CD14-positive monocyte (primary cell): ENCODE measurements around the gene KMT2D. TPM values are rescaled to one million over a fixed set of nuclear protein-coding genes. Genes with fewer than 3 reads are reported as not detected.

Source experiments
- DNase-seq, 3 donors: peaks; one replicate each; pipeline ENCODE4 v3.0.0-alpha.2; 2011 to 2022
- H2AFZ ChIP-seq: 2 replicates; pipeline ENCODE4 v1.6.0; 2012; ENCODE audit warnings: mild to moderate bottlenecking, low read depth, low read length, inconsistent platforms; ENCODE audit not compliant: insufficient read depth, poor library complexity, severe bottlenecking
- H3K27ac ChIP-seq, 2 donors: 1 replicate in 1 of 2; 2 replicates in 1 of 2; pipeline ENCODE4 v1.5.1; 2012 to 2013; ENCODE audit warnings: low read length in 2 of 2, control low read depth in 1 of 2, inconsistent platforms in 1 of 2, low read depth in 1 of 2, mild to moderate bottlenecking in 1 of 2
- H3K27me3 ChIP-seq, 2 donors: one replicate each; pipeline versions ENCODE4 v1.6.0 to v1.6.1; 2011 to 2013; ENCODE audit warnings: low read length in 2 of 2; ENCODE audit not compliant: control insufficient read depth in 2 of 2, insufficient read depth in 2 of 2
- H3K36me3 ChIP-seq, 2 donors: replicated peaks in 1 of 2; 1 replicate in 1 of 2; 2 replicates in 1 of 2; pipeline versions ENCODE4 v1.5.1 to v1.6.1; 2012 to 2013; ENCODE audit warnings: low read length in 2 of 2, control low read depth in 1 of 2, inconsistent platforms in 1 of 2, mild to moderate bottlenecking in 1 of 2; ENCODE audit not compliant: insufficient read depth in 2 of 2, control insufficient read depth in 1 of 2
- H3K4me1 ChIP-seq, 2 donors: 1 replicate in 1 of 2; 2 replicates in 1 of 2; pipeline versions ENCODE4 v1.5.1 to v1.6.1; 2012 to 2013; ENCODE audit warnings: low read length in 2 of 2, control low read depth in 1 of 2, inconsistent platforms in 1 of 2, mild to moderate bottlenecking in 1 of 2, moderate library complexity in 1 of 2; ENCODE audit not compliant: insufficient read depth in 2 of 2, control insufficient read depth in 1 of 2
- H3K4me2 ChIP-seq: replicated peaks from 2 replicates; pipeline ENCODE3; 2012; ENCODE audit warnings: low read length, moderate library complexity, mild to moderate bottlenecking; ENCODE audit not compliant: poor library complexity, severe bottlenecking; ENCODE audit errors: extremely low read depth
- H3K4me3 ChIP-seq, 3 experiments: fragments of 200-600 bp in 1 of 3; sonication (generic) in 1 of 3; replicated peaks in 1 of 3; 1 replicate in 2 of 3; 2 replicates in 1 of 3; pipeline ENCODE4 v1.5.1; 2011 to 2013; ENCODE audit warnings: low read length in 3 of 3, mild to moderate bottlenecking in 3 of 3, control low read depth in 2 of 3, low read depth in 2 of 3, inconsistent platforms in 1 of 3, moderate library complexity in 1 of 3
- H3K79me2 ChIP-seq: 2 replicates; pipeline ENCODE4 v1.6.0; 2012; ENCODE audit warnings: mild to moderate bottlenecking, control low read depth, inconsistent platforms, low read length, moderate library complexity; ENCODE audit not compliant: insufficient read depth
- H3K9ac ChIP-seq: 2 replicates; pipeline ENCODE4 v1.6.0; 2017; ENCODE audit warnings: low read length, mild to moderate bottlenecking; ENCODE audit not compliant: insufficient read depth, poor library complexity, severe bottlenecking
- H3K9me3 ChIP-seq, 2 donors: replicated peaks in 1 of 2; 1 replicate in 1 of 2; 2 replicates in 1 of 2; pipeline versions ENCODE4 v1.5.1 to v1.6.1; 2012 to 2013; ENCODE audit warnings: low read length in 2 of 2, control low read depth in 1 of 2; ENCODE audit not compliant: control insufficient read depth in 1 of 2, insufficient read depth in 1 of 2
- H4K20me1 ChIP-seq: 2 replicates; pipeline ENCODE4 v1.6.0; 2012; ENCODE audit warnings: mild to moderate bottlenecking, low read length, control low read depth, moderate library complexity; ENCODE audit not compliant: insufficient read depth
- H3K27ac Mint-ChIP-seq, 7 donors: one replicate each; pipeline ENCODE4 v1.8.0; 2020; ENCODE audit warnings: mild to moderate bottlenecking in 7 of 7, mixed read lengths in 7 of 7, moderate library complexity in 6 of 7, inconsistent platforms in 2 of 7
- H3K27me3 Mint-ChIP-seq, 3 donors: one replicate each; pipeline ENCODE4 v1.8.0; 2021 to 2022; ENCODE audit warnings: low read depth in 3 of 3, mild to moderate bottlenecking in 3 of 3, mixed read lengths in 3 of 3, moderate library complexity in 3 of 3, inconsistent platforms in 1 of 3
- H3K36me3 Mint-ChIP-seq, 2 donors: one replicate each; pipeline ENCODE4 v1.8.0; 2020; ENCODE audit warnings: mixed read lengths in 2 of 2, inconsistent platforms in 1 of 2, mild to moderate bottlenecking in 1 of 2
- H3K4me1 Mint-ChIP-seq: one replicate; pipeline ENCODE4 v1.8.0; 2020; ENCODE audit warnings: mild to moderate bottlenecking, mixed read lengths
- H3K4me3 Mint-ChIP-seq, 2 donors: one replicate each; pipeline ENCODE4 v1.8.0; 2020; ENCODE audit warnings: mild to moderate bottlenecking in 2 of 2, mixed read lengths in 2 of 2, moderate library complexity in 1 of 2
- H3K9me3 Mint-ChIP-seq, 7 donors: one replicate each; pipeline ENCODE4 v1.8.0; 2020 to 2022; ENCODE audit warnings: mixed read lengths in 7 of 7, mild to moderate bottlenecking in 6 of 7, moderate library complexity in 6 of 7, inconsistent platforms in 2 of 7
- WGBS: methylation state at CpG from one replicate; pipeline ENCODE4 v1.1.5; 2013; ENCODE audit warnings: missing lambda C conversion rate; ENCODE audit not compliant: insufficient coverage; 5-methylcytosine and 5-hydroxymethylcytosine counted together
- intact Hi-C, 2 donors: fragments of 100-400 bp; cut with micrococcal nuclease; formaldehyde crosslinking; loops; one replicate each; pipeline versions ENCODE4 v1.15.0 to v1.15.1; 2023
- polyA plus RNA-seq, 3 donors: library from polyadenylated mRNA; depleted of rRNA in 1 of 3; unstranded in 2 of 3; stranded (reverse) in 1 of 3; fragments of 300-500 nt in 2 of 3; fragments of >200 nt in 1 of 3; fragmentation: Illumina TruSeq in 2 of 3; gene quantifications; 1 replicate in 2 of 3; 2 replicates in 1 of 3; pipeline ENCODE4 v1.2.3, GENCODE V29; 2012 to 2021
- TF ChIP-seq, protein P1 (sequence below): fragments of 200-600 bp; IDR thresholded peaks from one replicate; pipeline ENCODE4 v1.8.0; 2022; ENCODE audit warnings: antibody characterized with exemption, mild to moderate bottlenecking

KMT2D gene
- polyA plus RNA-seq, 3 donors, result 1.2 to 66.9 (median 2.7) TPM

DNA sequence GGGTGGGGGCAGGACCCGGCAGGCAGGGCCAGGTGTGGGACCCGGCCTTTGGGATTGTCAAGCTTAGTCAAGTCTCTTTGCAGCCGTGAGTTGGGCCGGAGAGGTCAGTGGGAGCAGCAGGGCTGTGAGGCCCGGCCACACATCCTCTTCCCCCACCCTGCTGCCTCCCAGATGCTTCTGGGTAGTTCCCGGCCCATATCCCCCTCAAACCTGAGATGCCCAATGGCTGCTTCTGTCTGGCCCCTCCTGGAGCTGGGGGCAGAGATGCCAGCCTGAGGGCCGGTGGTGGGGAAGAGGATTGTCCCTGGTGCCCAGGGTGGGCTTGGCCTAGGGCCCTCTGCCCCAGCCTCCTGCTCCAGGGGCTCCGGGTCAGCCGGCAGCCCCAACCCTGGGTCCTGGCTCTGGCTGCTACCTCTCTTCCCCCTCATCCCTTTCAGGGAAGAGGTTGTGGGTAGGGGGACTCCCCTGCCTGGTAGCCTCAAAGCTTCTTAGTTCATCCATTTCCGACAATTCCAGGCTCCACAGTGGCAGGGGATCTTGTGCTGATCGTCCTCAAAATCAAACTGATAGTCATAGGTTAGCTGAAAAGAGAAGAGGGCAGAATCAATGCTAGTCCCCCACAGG lies 39.2 kb downstream of the KMT2D start:
- H2AFZ ChIP-seq, result no peak overlapping the region
- peaks cover 25 to 28% of the 10 kb centered on the region in 2 donors for H3K4me1 ChIP-seq
- peaks cover 54 to 61% of the 10 kb centered on the region in 2 donors for H3K36me3 Mint-ChIP-seq
- H3K4me1 Mint-ChIP-seq, result peaks cover 27% of the 10 kb centered on the region
- peaks cover 30% of the 10 kb centered on the region for H3K79me2 ChIP-seq
- H3K9me3 ChIP-seq, result no peaks in the 10 kb centered on the region
- peak overlapping the region in 5 of 7 donors; percentile 25 to 91 (median 78) for H3K27ac Mint-ChIP-seq
- intact Hi-C loops, result no loop called here
- H3K4me3 ChIP-seq, result no peak overlapping the region
- no peak for DNase-seq
- peaks cover 27% of the 10 kb centered on the region for H4K20me1 ChIP-seq
- H3K4me2 ChIP-seq, result no peak overlapping the region
- H3K9me3 Mint-ChIP-seq, result peaks cover 0 to 2% (median 0%) of the 10 kb centered on the region in 7 donors
- H3K27me3 Mint-ChIP-seq, result peaks cover 0 to 1% (median 0%) of the 10 kb centered on the region in 3 donors
- WGBS, result 100% methylated on average over 2 of the region's 11 CpGs
- peak overlapping the region in 1 of 2 donors; percentile 100 for H3K27ac ChIP-seq
- no peak overlapping the region for H3K4me3 Mint-ChIP-seq
- peaks cover 56 to 59% of the 10 kb centered on the region in 2 donors for H3K36me3 ChIP-seq
- no peaks in the 10 kb centered on the region for H3K27me3 ChIP-seq
- TF ChIP-seq, protein P1, sequence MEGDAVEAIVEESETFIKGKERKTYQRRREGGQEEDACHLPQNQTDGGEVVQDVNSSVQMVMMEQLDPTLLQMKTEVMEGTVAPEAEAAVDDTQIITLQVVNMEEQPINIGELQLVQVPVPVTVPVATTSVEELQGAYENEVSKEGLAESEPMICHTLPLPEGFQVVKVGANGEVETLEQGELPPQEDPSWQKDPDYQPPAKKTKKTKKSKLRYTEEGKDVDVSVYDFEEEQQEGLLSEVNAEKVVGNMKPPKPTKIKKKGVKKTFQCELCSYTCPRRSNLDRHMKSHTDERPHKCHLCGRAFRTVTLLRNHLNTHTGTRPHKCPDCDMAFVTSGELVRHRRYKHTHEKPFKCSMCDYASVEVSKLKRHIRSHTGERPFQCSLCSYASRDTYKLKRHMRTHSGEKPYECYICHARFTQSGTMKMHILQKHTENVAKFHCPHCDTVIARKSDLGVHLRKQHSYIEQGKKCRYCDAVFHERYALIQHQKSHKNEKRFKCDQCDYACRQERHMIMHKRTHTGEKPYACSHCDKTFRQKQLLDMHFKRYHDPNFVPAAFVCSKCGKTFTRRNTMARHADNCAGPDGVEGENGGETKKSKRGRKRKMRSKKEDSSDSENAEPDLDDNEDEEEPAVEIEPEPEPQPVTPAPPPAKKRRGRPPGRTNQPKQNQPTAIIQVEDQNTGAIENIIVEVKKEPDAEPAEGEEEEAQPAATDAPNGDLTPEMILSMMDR, result no peak
- no peak overlapping the region for H3K9ac ChIP-seq

DNA sequence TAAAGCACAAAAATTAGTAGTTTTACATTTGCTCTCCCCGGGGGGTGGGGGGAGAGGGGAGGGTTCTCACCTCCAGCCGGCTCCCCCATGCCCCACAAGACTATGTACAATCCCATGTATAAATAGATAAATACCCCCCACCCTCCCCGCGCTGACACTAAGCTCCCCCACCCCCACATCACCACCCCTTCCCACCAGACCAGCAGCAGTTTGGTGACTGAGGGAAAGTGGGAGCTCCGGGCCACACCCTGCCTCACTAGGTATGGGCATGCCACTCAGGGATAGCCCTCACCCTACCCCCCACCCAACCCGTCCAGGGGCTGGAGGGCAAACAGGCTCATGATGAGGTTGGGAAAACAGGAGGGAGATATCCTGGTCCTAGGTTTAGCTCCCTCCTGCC lies 40.2 kb downstream of the KMT2D start:
- Histone ChIP-seq H3K79me2 (peaks cover 36% of the 10 kb centered on the region), H3K4me1 (peaks cover 25 to 28% of the 10 kb centered on the region in 2 donors), H3K27ac (peak overlapping the region; percentile 19 to 100), H3K9me3 (no peaks in the 10 kb centered on the region), H2AFZ (no peak overlapping the region), H3K27me3 (no peaks in the 10 kb centered on the region), H3K4me2 (no peak overlapping the region), H3K9ac (no peak overlapping the region), H4K20me1 (peaks cover 18% of the 10 kb centered on the region), H3K4me3 (no peak overlapping the region), H3K36me3 (peaks cover 46 to 49% of the 10 kb centered on the region in 2 donors)
- peak overlapping the region in 6 of 7 donors; percentile 23 to 82 (median 69) for H3K27ac Mint-ChIP-seq
- no peak overlapping the region for H3K4me3 Mint-ChIP-seq
- H3K36me3 Mint-ChIP-seq, result peaks cover 51 to 61% of the 10 kb centered on the region in 2 donors
- H3K27me3 Mint-ChIP-seq, result peaks cover 0 to 1% (median 0%) of the 10 kb centered on the region in 3 donors
- TF ChIP-seq, protein P1, result no peak
- intact Hi-C loops, result no loop called here
- DNase-seq, result no peak
- H3K4me1 Mint-ChIP-seq, result peaks cover 27% of the 10 kb centered on the region
- no CpG with 5 or more reads among the region's 6 CpGs for WGBS
- H3K9me3 Mint-ChIP-seq, result peaks cover 0 to 2% (median 0%) of the 10 kb centered on the region in 7 donors
